Liver (tissue), 9 donors: ENCODE measurements around the gene ZKSCAN5. TPM values are rescaled to one million over a fixed set of nuclear protein-coding genes. Genes with fewer than 3 reads are reported as not detected.

Experiments
- DNase-seq: peaks from one replicate; pipeline ENCODE4 v3.0.0-alpha.2; 2017; ENCODE audit warnings: low spot score
- H3K27ac ChIP-seq, 2 donors: one replicate each; pipeline ENCODE4 v1.7.0; 2013; ENCODE audit warnings: inconsistent platforms in 2 of 2, low read length in 2 of 2, control low read depth in 1 of 2, low read depth in 1 of 2, mild to moderate bottlenecking in 1 of 2
- H3K27me3 ChIP-seq, 4 donors: one replicate each; pipeline versions ENCODE4 v1.6.1 to v1.7.0; 2013; ENCODE audit warnings: low read length in 3 of 4, inconsistent platforms in 1 of 4, mild to moderate bottlenecking in 1 of 4, moderate library complexity in 1 of 4; ENCODE audit not compliant: control insufficient read depth in 4 of 4, insufficient read depth in 4 of 4
- H3K36me3 ChIP-seq, 4 donors: one replicate each; pipeline versions ENCODE4 v1.6.1 to v1.7.0; 2013; ENCODE audit warnings: low read length in 3 of 4, mild to moderate bottlenecking in 3 of 4, low read depth in 1 of 4, moderate library complexity in 1 of 4; ENCODE audit not compliant: control insufficient read depth in 4 of 4, insufficient read depth in 3 of 4
- H3K4me1 ChIP-seq, 4 donors: one replicate each; pipeline versions ENCODE4 v1.6.1 to v1.7.0; 2013; ENCODE audit warnings: low read length in 3 of 4, mild to moderate bottlenecking in 3 of 4, moderate library complexity in 1 of 4; ENCODE audit not compliant: control insufficient read depth in 4 of 4, insufficient read depth in 4 of 4
- H3K4me3 ChIP-seq, 3 donors: one replicate each; pipeline versions ENCODE4 v1.6.1 to v1.7.0; 2013; ENCODE audit warnings: low read length in 3 of 3, control low read depth in 1 of 3, low read depth in 1 of 3, mild to moderate bottlenecking in 1 of 3
- H3K9ac ChIP-seq, 2 donors: one replicate each; pipeline ENCODE4 v1.7.0; 2013; ENCODE audit warnings: low read length in 2 of 2, mild to moderate bottlenecking in 2 of 2, moderate library complexity in 2 of 2, control low read depth in 1 of 2, low read depth in 1 of 2
- H3K9me3 ChIP-seq, 4 donors: one replicate each; pipeline versions ENCODE4 v1.6.1 to v1.7.0; 2013; ENCODE audit warnings: low read length in 3 of 4; ENCODE audit not compliant: control insufficient read depth in 4 of 4
- CTCF ChIP-seq: fragments of 150-350 bp; IDR thresholded peaks from 2 replicates; pipeline ENCODE4 v1.5.1; 2017; ENCODE audit warnings: improper control_type of control experiment, low read depth, low read length; ENCODE audit not compliant: missing input control
- FOXA1 ChIP-seq: IDR thresholded peaks from 2 replicates; pipeline ENCODE4 v1.6.1; 2016; ENCODE audit warnings: antibody characterized with exemption
- JUND ChIP-seq, 2 donors: IDR thresholded peaks; 2 replicates each; pipeline ENCODE4 v1.6.1; 2016; ENCODE audit warnings: antibody characterized with exemption in 2 of 2
- MAX ChIP-seq: IDR thresholded peaks from 2 replicates; pipeline ENCODE4 v1.6.1; 2016; ENCODE audit warnings: antibody characterized with exemption
- NR2F2 ChIP-seq: IDR thresholded peaks from 2 replicates; pipeline ENCODE4 v1.6.1; 2016; ENCODE audit warnings: antibody characterized with exemption
- RAD21 ChIP-seq, 2 donors: IDR thresholded peaks; 2 replicates each; pipeline ENCODE4 v1.6.1; 2016; ENCODE audit warnings: antibody characterized with exemption in 2 of 2, mild to moderate bottlenecking in 2 of 2
- RXRA ChIP-seq, 2 donors: IDR thresholded peaks; 2 replicates each; pipeline ENCODE4 v1.6.1; 2017 to 2018; ENCODE audit warnings: antibody characterized with exemption in 2 of 2, mild to moderate bottlenecking in 1 of 2
- TAF1 ChIP-seq: conservative IDR thresholded peaks from 2 replicates; pipeline ENCODE4 v1.6.1; 2016; ENCODE audit warnings: antibody characterized with exemption, mild to moderate bottlenecking
- YY1 ChIP-seq: IDR thresholded peaks from 2 replicates; pipeline ENCODE4 v1.6.1; 2016; ENCODE audit warnings: antibody characterized with exemption, mild to moderate bottlenecking
- ZBTB33 ChIP-seq: IDR thresholded peaks from 2 replicates; pipeline ENCODE4 v1.6.1; 2016; ENCODE audit warnings: antibody characterized with exemption
- WGBS: extraction: QIAGEN DNeasy Blood & Tissue Kit; methylation state at CpG from one replicate; pipeline ENCODE4 v1.1.7; 2013; 5-methylcytosine and 5-hydroxymethylcytosine counted together
- polyA plus RNA-seq, 2 donors: library from polyadenylated mRNA; stranded (reverse) in 1 of 2; unstranded in 1 of 2; fragments of 200-250 nt in 1 of 2; fragments of >200 nt in 1 of 2; fragmentation: Nextera tagmentation in 1 of 2; extraction: Ambion mirVana in 1 of 2; gene quantifications; one replicate each; pipeline versions ENCODE4 v1.2.1 to v1.2.3, GENCODE V29; 2013 to 2015
- total RNA-seq, 2 donors: library from RNA; depleted of rRNA; stranded (reverse); fragments of >200 nt; gene quantifications; one replicate each; pipeline ENCODE4 v1.2.3, GENCODE V29; 2014
- TF ChIP-seq, protein P1 (sequence below): IDR thresholded peaks from 2 replicates; pipeline ENCODE4 v1.6.1; 2016; ENCODE audit warnings: antibody characterized with exemption
- TF ChIP-seq, protein P2 (sequence below): IDR thresholded peaks from 2 replicates; pipeline ENCODE4 v1.6.1; 2016; ENCODE audit warnings: antibody characterized with exemption, mild to moderate bottlenecking
- donor health status: healthy.
- donor health status: healthy.
- donor health status: healthy.
- donor health status: healthy.
- donor health status: healthy.

The ZKSCAN5 gene
- total and polyA plus RNA-seq, 4 donors, result 1.7 to 5.4 (median 3.4) TPM

GRCh38 chr7:99521399-99521798 lies 16.9 kb downstream of the ZKSCAN5 start:
- 93% methylated on average over 3 of the region's 3 CpGs for WGBS
- Histone ChIP-seq H3K4me3 (no peak overlapping the region), H3K4me1 (no peaks in the 10 kb centered on the region), H3K9me3 (no peaks in the 10 kb centered on the region), H3K36me3 (peaks cover 12 to 32% (median 20%) of the 10 kb centered on the region in 4 donors), H3K27ac (no peak overlapping the region), H3K27me3 (no peaks in the 10 kb centered on the region), H3K9ac (no peak overlapping the region)
- TF ChIP-seq, protein P1, sequence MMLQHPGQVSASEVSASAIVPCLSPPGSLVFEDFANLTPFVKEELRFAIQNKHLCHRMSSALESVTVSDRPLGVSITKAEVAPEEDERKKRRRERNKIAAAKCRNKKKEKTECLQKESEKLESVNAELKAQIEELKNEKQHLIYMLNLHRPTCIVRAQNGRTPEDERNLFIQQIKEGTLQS, result no peak
- TF ChIP-seq TAF1, result no peak
- no peak for TF ChIP-seq FOXA1
- no peak for TF ChIP-seq RXRA (IDR thresholded peaks at IDR 0.05)
- no peak for TF ChIP-seq JUND (IDR thresholded peaks at IDR 0.05)
- TF ChIP-seq MAX, result no peak
- no peak for TF ChIP-seq CTCF
- DNase-seq, result no peak

- no peak for DNase-seq
- Histone ChIP-seq H3K27me3 (no peaks in the 10 kb centered on the region), H3K9ac (no peak overlapping the region), H3K9me3 (peaks cover 10 to 15% (median 13%) of the 10 kb centered on the region in 4 donors), H3K4me3 (no peak overlapping the region), H3K27ac (no peak overlapping the region), H3K36me3 (peaks cover 19 to 49% (median 34%) of the 10 kb centered on the region in 4 donors), H3K4me1 (no peaks in the 10 kb centered on the region)
- 97% methylated on average over 21 of the region's 21 CpGs for WGBS
- TF ChIP-seq NR2F2 (no peak), YY1 (no peak), MAX (no peak), RAD21 (IDR thresholded peaks at IDR 0.05) (peak; percentile 52 to 66), JUND (IDR thresholded peaks at IDR 0.05) (no peak), RXRA (IDR thresholded peaks at IDR 0.05) (peak; percentile 14 to 53), ZBTB33 (no peak)
- TF ChIP-seq, protein P2, sequence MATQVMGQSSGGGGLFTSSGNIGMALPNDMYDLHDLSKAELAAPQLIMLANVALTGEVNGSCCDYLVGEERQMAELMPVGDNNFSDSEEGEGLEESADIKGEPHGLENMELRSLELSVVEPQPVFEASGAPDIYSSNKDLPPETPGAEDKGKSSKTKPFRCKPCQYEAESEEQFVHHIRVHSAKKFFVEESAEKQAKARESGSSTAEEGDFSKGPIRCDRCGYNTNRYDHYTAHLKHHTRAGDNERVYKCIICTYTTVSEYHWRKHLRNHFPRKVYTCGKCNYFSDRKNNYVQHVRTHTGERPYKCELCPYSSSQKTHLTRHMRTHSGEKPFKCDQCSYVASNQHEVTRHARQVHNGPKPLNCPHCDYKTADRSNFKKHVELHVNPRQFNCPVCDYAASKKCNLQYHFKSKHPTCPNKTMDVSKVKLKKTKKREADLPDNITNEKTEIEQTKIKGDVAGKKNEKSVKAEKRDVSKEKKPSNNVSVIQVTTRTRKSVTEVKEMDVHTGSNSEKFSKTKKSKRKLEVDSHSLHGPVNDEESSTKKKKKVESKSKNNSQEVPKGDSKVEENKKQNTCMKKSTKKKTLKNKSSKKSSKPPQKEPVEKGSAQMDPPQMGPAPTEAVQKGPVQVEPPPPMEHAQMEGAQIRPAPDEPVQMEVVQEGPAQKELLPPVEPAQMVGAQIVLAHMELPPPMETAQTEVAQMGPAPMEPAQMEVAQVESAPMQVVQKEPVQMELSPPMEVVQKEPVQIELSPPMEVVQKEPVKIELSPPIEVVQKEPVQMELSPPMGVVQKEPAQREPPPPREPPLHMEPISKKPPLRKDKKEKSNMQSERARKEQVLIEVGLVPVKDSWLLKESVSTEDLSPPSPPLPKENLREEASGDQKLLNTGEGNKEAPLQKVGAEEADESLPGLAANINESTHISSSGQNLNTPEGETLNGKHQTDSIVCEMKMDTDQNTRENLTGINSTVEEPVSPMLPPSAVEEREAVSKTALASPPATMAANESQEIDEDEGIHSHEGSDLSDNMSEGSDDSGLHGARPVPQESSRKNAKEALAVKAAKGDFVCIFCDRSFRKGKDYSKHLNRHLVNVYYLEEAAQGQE, result no peak
Measured at GRCh38 chr7:99525713-99526440, 21.4 kb downstream of the ZKSCAN5 start.
